IPS DF 6.9 (cell line): ENCODE results near the gene BPIFB2.

ENCODE experiments used
- DNase-seq: peaks from one replicate; pipeline ENCODE4 v3.0.0-alpha.2; 2013; ENCODE audit warnings: low read depth, low spot score
- H3K27ac ChIP-seq: one replicate; pipeline ENCODE4 v1.5.1; 2013; ENCODE audit warnings: low read length, control low read depth
- H3K27me3 ChIP-seq: 2 replicates; pipeline ENCODE4 v1.6.1; 2013; ENCODE audit warnings: mild to moderate bottlenecking, low read length; ENCODE audit not compliant: control insufficient read depth, insufficient read depth
- H3K36me3 ChIP-seq: 2 replicates; pipeline ENCODE4 v1.6.1; 2013; ENCODE audit warnings: low read length; ENCODE audit not compliant: control insufficient read depth, insufficient read depth
- H3K4me1 ChIP-seq: 2 replicates; pipeline ENCODE4 v1.6.1; 2013; ENCODE audit warnings: low read length; ENCODE audit not compliant: control insufficient read depth, insufficient read depth
- H3K4me3 ChIP-seq: 2 replicates; pipeline ENCODE4 v1.5.1; 2013; ENCODE audit warnings: mild to moderate bottlenecking, low read length
- H3K9me3 ChIP-seq: 2 replicates; pipeline ENCODE4 v1.6.1; 2013; ENCODE audit warnings: low read length, inconsistent platforms; ENCODE audit not compliant: control insufficient read depth, insufficient read depth
- WGBS: extraction: QIAGEN DNeasy Blood & Tissue Kit; methylation state at CpG from one replicate; pipeline ENCODE4 v1.1.7; 2013; ENCODE audit warnings: mixed read lengths, missing lambda C conversion rate; ENCODE audit not compliant: insufficient read length, insufficient coverage; 5-methylcytosine and 5-hydroxymethylcytosine counted together

BPIFB2 gene

GRCh38 chr20:33051333-33051732 is 43.8 kb downstream of the BPIFB2 start:
- no peaks in the 10 kb centered on the region for H3K27me3 ChIP-seq
- no peak for DNase-seq
- H3K27ac ChIP-seq = no peak overlapping the region
- no peak overlapping the region for H3K4me3 ChIP-seq
- H3K9me3 ChIP-seq = no peaks in the 10 kb centered on the region
- H3K4me1 ChIP-seq = no peaks in the 10 kb centered on the region
- H3K36me3 ChIP-seq = no peaks in the 10 kb centered on the region
- WGBS = no CpG with 5 or more reads among the region's 4 CpGs

GRCh38 chr20:33053291-33054106 is 46.0 kb downstream of the BPIFB2 start, which contains the start of gene BPIFB3:
BPIFB3 (plus strand) TSS chr20:33053903; CDS start chr20:33055436, 1,533 bp downstream.
- WGBS = no CpG with 5 or more reads among the region's 25 CpGs
- Histone ChIP-seq H3K9me3 (no peaks in the 10 kb centered on the region), H3K27ac (no peak within 1 kb of the TSS), H3K4me1 (no peaks in the 10 kb centered on the region), H3K27me3 (no peaks in the 10 kb centered on the region), H3K36me3 (no peaks in the 10 kb centered on the region), H3K4me3 (no peak within 1 kb of the TSS)
- DNase-seq = no peak

DNA sequence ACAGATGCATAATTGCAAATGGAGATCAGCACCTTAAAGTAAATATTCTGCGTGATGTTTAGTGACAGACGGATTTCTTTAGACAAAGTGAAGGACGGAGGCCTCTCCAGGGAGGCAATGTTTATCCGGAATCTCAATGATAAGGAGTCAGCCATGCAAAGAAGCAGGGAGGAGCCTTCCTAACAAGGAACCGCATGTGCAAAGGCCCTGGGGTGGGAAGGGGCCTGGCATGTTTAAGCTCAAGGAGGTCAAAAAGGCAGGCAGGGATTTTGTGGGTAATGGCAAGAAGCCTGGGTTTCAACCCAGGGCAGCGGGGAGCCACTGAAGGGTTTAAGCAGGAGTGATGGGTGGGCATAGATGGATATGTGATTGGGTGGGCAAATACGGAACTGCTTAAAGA is 46.9 kb downstream of the BPIFB2 start:
- no peaks in the 10 kb centered on the region for H3K27me3 ChIP-seq
- H3K36me3 ChIP-seq = no peaks in the 10 kb centered on the region
- no peaks in the 10 kb centered on the region for H3K9me3 ChIP-seq
- no peak overlapping the region for H3K27ac ChIP-seq
- WGBS = no CpG with 5 or more reads among the region's 7 CpGs
- DNase-seq = no peak
- no peaks in the 10 kb centered on the region for H3K4me1 ChIP-seq
- H3K4me3 ChIP-seq = no peak overlapping the region

DNA sequence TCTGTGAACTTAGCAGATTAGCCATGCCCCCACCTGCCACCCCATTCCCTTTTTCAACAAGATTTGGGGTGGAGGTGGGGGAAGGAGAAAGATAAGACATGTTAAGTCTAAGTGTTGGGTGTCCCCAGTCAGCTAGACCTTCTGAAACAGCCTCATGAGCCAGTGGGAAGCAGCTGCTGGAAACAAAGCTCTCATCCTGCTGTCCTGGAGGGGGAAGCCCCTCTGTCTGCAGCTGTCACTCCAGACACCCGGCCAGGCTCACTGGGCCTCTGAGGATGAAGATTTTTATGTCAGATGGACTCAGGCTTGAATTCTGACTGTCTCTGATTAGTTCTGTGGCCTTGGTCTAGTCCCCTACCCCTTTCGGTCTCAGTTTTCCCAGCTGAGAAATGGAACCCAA is 47.3 kb downstream of the BPIFB2 start:
- WGBS = no CpG with 5 or more reads among the region's 2 CpGs
- Histone ChIP-seq H3K4me3 (no peak overlapping the region), H3K27me3 (no peaks in the 10 kb centered on the region), H3K27ac (no peak overlapping the region), H3K36me3 (no peaks in the 10 kb centered on the region), H3K9me3 (no peaks in the 10 kb centered on the region), H3K4me1 (no peaks in the 10 kb centered on the region)
- DNase-seq = no peak

DNA sequence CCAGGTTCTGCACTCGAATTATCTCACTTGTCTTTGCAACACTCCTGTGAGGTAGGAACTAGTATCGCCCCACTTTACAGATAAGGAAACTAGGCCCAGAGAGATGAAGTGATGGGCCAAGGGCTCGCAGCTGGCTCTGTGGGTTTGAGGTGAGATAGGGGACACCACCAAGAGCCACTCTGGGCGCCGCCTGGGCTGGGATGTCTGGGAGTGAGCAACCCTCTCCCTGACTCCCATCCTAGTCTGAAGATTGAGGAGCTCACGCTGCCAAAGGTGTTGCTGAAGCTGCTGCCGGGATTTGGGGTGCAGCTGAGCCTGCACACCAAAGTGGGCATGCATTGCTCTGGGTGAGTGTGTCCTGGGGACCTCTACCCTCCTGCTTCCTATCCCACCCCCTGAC is 51.6 kb downstream of the BPIFB2 start:
- WGBS = no CpG with 5 or more reads among the region's 7 CpGs
- H3K36me3 ChIP-seq = no peaks in the 10 kb centered on the region
- no peaks in the 10 kb centered on the region for H3K4me1 ChIP-seq
- H3K9me3 ChIP-seq = no peaks in the 10 kb centered on the region
- no peak overlapping the region for H3K4me3 ChIP-seq
- DNase-seq = no peak
- no peak overlapping the region for H3K27ac ChIP-seq
- no peaks in the 10 kb centered on the region for H3K27me3 ChIP-seq

GRCh38 chr20:33059741-33060390 is 52.4 kb downstream of the BPIFB2 start:
- no peaks in the 10 kb centered on the region for H3K4me1 ChIP-seq
- H3K27ac ChIP-seq = no peak overlapping the region
- no peaks in the 10 kb centered on the region for H3K27me3 ChIP-seq
- DNase-seq = no peak
- H3K36me3 ChIP-seq = no peaks in the 10 kb centered on the region
- WGBS = no CpG with 5 or more reads among the region's 22 CpGs
- no peaks in the 10 kb centered on the region for H3K9me3 ChIP-seq
- no peak overlapping the region for H3K4me3 ChIP-seq

DNA sequence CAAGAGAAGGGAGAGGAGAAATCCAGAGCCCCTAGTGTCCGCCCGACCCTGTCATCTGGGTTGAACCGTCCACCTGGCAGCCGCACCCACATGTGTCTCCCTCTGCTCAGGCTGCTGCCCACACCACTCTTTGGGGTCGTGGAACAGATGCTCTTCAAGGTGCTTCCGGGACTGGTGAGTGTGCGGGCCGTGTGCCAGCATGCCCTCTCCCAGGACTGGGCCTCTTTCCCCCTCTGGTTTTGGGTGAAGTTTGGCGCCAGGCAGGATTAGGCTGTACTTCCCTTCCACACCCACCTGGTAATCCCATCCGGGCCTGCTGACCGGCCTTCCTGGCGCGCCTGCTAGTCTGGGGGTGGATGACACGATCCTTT is 54.1 kb downstream of the BPIFB2 start:
- H3K9me3 ChIP-seq = no peaks in the 10 kb centered on the region
- no peak overlapping the region for H3K4me3 ChIP-seq
- no peaks in the 10 kb centered on the region for H3K36me3 ChIP-seq
- no peak for DNase-seq
- no CpG with 5 or more reads among the region's 14 CpGs for WGBS
- H3K27me3 ChIP-seq = no peaks in the 10 kb centered on the region
- H3K27ac ChIP-seq = no peak overlapping the region
- H3K4me1 ChIP-seq = no peaks in the 10 kb centered on the region

DNA sequence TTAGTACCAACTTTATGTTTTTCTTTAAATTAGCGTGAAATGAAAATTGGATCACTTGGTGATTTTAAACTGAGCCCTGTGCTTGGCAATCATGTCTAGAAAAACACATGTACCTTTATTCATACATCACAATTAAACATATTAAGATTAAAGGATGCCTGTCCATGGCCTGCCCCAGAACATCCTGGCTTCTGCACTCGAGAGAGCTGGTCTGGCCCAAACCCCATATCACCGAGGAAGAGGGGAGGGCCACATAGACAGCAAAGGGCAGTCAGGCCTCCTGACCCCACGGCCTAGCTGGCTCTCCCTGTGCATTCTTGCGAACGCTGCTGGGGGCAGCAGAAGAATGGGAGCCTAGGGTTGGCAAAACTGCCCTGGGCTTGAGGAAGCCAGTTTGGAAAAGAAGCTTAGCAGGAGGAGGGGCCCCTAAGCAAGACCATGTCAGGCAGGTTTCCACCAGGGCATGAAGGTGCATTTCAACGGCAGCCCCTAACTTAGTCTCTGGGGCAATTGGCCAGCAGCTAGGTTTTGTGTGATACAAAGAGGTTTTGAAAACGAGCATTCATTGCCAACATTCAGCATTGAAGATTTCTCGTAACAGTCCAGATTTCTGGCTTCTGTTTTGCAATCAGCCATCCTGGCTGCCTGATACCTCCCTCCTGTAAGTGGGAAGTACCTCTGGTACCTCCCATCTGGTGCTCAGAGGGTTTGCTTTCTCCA is 54.8 kb downstream of the BPIFB2 start:
- H3K27me3 ChIP-seq = no peaks in the 10 kb centered on the region
- no peak overlapping the region for H3K4me3 ChIP-seq
- no peaks in the 10 kb centered on the region for H3K4me1 ChIP-seq
- H3K36me3 ChIP-seq = no peaks in the 10 kb centered on the region
- H3K9me3 ChIP-seq = no peaks in the 10 kb centered on the region
- H3K27ac ChIP-seq = no peak overlapping the region
- no peak for DNase-seq
- WGBS = no CpG with 5 or more reads among the region's 9 CpGs

DNA sequence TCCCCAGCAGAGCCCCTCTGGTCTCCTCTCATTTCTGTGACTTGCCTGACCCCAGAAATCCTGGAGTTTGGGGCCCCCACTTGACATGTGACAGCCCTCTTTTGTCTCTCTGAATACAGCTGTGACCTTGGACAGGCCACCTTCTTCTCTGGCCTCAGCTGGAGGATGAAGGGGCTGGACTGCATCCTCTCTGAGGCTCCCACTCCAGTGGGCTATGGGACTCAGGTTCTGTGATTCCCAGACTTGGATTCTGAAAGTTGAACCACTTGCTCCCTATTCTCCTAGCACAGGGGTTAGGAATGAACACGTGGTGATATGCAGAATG is 55.3 kb downstream of the BPIFB2 start:
- no peaks in the 10 kb centered on the region for H3K4me1 ChIP-seq
- H3K4me3 ChIP-seq = no peak overlapping the region
- DNase-seq = no peak
- no peak overlapping the region for H3K27ac ChIP-seq
- H3K9me3 ChIP-seq = no peaks in the 10 kb centered on the region
- H3K36me3 ChIP-seq = no peaks in the 10 kb centered on the region
- no CpG with 5 or more reads among the region's 1 CpG for WGBS
- H3K27me3 ChIP-seq = no peaks in the 10 kb centered on the region

DNA sequence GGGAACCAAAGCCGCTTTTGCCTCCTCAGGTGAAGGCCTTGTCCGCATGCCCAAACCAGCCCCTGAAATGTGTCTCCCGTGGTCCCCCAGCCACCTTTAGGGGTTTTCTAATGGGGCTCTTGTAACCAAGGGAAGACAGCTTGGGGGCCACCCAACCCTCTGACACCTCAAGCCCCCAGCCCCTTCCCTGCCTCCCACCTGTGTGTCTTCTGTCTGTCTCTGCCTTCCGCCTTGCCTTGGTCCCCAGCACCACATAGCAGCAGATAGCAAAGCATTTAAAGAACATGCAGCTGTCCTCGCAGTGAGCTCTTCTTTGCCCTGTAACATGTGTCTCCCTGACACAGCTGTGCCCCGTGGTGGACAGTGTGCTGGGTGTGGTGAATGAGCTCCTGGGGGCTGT is 55.8 kb downstream of the BPIFB2 start:
- whole genome bisulfite sequencing = no CpG with 5 or more reads among the region's 6 CpGs
- Histone ChIP-seq H3K9me3 (no peaks in the 10 kb centered on the region), H3K27me3 (no peaks in the 10 kb centered on the region), H3K27ac (no peak overlapping the region), H3K4me3 (no peak overlapping the region), H3K4me1 (no peaks in the 10 kb centered on the region), H3K36me3 (no peaks in the 10 kb centered on the region)
- no peak for DNase-seq
